ENCODE data around the gene CRYBB2.

- TF ChIP-seq POLR2A (IDR thresholded peaks at IDR 0.05; ENCODE audit: low read depth, low read length) (no peak), TAF1 (IDR thresholded peaks at IDR 0.05; ENCODE audit: borderline replicate concordance, low read depth, low read length) (no peak)
Measured at GRCh38 chr22:25187469-25187868, 32.0 kb upstream of the CRYBB2 start.

All from GM12892 (cell line).